Tibial nerve (tissue), 3 donors: ENCODE measurements around the gene HLA-DPA1.

ENCODE experiments used
- CTCF ChIP-seq, 5 experiments: fragments of 200-600 bp in 3 of 5; fragments of 450-650 bp in 2 of 5; sonication (generic) in 3 of 5; IDR thresholded peaks; one replicate each; pipeline ENCODE4 v1.5.1; 2016 to 2019; ENCODE audit warnings: antibody characterized with exemption in 5 of 5, mild to moderate bottlenecking in 3 of 5, moderate library complexity in 2 of 5
- POLR2A ChIP-seq, 2 donors: fragments of 450-650 bp; IDR thresholded peaks; one replicate each; pipeline ENCODE4 v1.6.1; 2017; ENCODE audit warnings: antibody characterized with exemption in 2 of 2, mild to moderate bottlenecking in 2 of 2, moderate library complexity in 2 of 2

- TF ChIP-seq CTCF (IDR thresholded peaks at IDR 0.05): no peak
- TF ChIP-seq POLR2A (IDR thresholded peaks at IDR 0.05): no peak
Observed at GRCh38 chr6:33095681-33096080, 22.2 kb upstream of the HLA-DPA1 start.
